ENCODE results near the gene RAF1. TPM values are rescaled to one million over a fixed set of nuclear protein-coding genes. Genes with fewer than 3 reads are reported as not detected.

The RAF1 gene
- total and polyA plus RNA-seq, 4 experiments from 2014 or later: 54.1 to 120 (median 95.1) TPM

DNA sequence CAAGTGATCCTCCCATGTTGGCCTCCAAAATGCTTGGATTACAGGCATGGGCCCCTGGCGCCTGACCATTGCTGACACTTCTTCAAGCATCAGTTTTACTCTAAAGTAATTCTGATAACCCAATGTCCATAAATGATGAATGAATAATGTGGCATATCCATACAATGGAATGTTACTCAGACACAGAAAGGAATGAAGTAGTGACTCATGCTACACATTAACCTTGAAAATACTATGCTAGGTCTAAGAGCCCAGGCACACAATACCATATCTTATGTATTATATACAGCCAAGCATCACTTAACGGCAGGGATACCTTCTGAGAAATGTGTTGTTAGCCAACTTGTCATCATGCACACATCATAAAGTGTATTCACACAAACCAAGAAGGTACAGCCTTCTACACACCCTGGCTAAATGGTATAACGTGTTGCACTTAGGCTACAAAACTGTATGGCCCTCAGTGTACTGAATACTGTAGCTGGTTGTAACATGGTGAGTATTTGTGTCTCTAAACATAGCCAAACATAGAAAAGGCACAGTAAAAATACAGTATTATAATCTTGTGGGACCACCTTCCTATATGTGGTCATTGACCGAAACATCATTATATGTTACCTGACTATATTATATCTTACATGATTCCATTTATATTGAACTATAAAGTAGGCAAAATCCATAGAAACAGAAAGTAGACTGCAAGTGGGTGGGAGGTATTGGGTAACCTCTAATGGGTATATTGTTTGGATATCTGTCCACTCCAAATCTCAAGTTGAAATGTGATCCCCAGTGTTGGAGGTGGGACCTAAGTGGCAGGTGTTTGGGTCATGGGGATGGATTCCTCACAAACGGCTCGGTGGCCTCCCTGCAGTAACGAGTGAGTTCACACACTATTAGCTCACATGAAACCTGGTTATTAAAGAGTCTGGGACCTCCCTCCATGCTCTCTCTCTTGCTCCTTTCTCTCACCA is 75.6 kb downstream of the RAF1 start:
- no peaks in the 10 kb centered on the region for H3K9me3 ChIP-seq (ENCODE audit: control insufficient read depth in 1 of 2, low read length in 2 of 2)
- no peaks in the 10 kb centered on the region for H3K27me3 ChIP-seq (ENCODE audit: insufficient read depth, low read length)
- ChIA-PET POLR2A (ENCODE audit: partially characterized antibody) (no interaction called here), CTCF (ENCODE audit: partially characterized antibody) (no interaction called here)
- no peaks in the 10 kb centered on the region for H3K27me3 Mint-ChIP-seq
- H3K36me3 Mint-ChIP-seq: peaks cover 46 to 82% of the 10 kb centered on the region in 2 donors
- no peaks in the 10 kb centered on the region for H3K9me3 Mint-ChIP-seq
- no peak overlapping the region for H3K27ac ChIP-seq (ENCODE audit: low read depth, low read length)
- H3K4me3 Mint-ChIP-seq: no peak overlapping the region
- H3K4me1 ChIP-seq (ENCODE audit: insufficient read depth, low read length): no peaks in the 10 kb centered on the region
- H3K36me3 ChIP-seq (ENCODE audit: insufficient read depth, low read length): peaks cover 63% of the 10 kb centered on the region
- no peaks in the 10 kb centered on the region for H3K4me1 Mint-ChIP-seq
- DNase-seq: no peak
- peak overlapping the region in 2 of 7 donors; percentile 24 to 41 for H3K27ac Mint-ChIP-seq
- no peak overlapping the region for H3K4me3 ChIP-seq (ENCODE audit: low read length in 2 of 2)
- intact Hi-C loops (cut with micrococcal nuclease): no loop called here

DNA sequence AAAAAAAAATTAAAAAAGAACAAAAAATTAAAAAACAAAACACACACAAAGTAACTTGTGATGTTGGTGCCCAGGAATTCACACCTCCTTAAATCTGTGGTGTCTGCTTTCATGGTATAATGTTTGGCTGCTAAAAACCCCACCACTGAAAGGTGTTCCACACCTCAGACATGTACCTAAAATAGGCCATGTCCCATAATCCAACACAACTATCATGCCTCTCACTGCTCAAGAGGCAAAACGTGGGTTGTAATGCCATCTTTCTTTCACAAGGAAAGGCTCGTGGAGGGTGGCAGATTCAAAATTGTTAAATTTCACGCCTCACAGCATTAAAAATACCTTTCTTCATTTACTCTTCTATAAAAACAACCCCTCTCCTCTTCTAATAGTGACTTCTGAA is 77.5 kb downstream of the RAF1 start:
- Histone ChIP-seq H3K27ac (ENCODE audit: low read depth, low read length) (no peak overlapping the region), H3K36me3 (ENCODE audit: insufficient read depth, low read length) (peaks cover 69% of the 10 kb centered on the region), H3K4me3 (ENCODE audit: low read length in 2 of 2) (no peak overlapping the region), H3K27me3 (ENCODE audit: insufficient read depth, low read length) (no peaks in the 10 kb centered on the region), H3K4me1 (ENCODE audit: insufficient read depth, low read length) (no peaks in the 10 kb centered on the region), H3K9me3 (ENCODE audit: control insufficient read depth in 1 of 2, low read length in 2 of 2) (no peaks in the 10 kb centered on the region)
- no peak for DNase-seq
- H3K27me3 Mint-ChIP-seq: no peaks in the 10 kb centered on the region
- H3K36me3 Mint-ChIP-seq: peaks cover 45 to 85% of the 10 kb centered on the region in 2 donors
- ChIA-PET POLR2A (ENCODE audit: partially characterized antibody) (no interaction called here), CTCF (ENCODE audit: partially characterized antibody) (no interaction called here)
- intact Hi-C loops (cut with micrococcal nuclease): no loop called here
- no peak overlapping the region for H3K27ac Mint-ChIP-seq
- no peaks in the 10 kb centered on the region for H3K4me1 Mint-ChIP-seq
- no peaks in the 10 kb centered on the region for H3K9me3 Mint-ChIP-seq
- H3K4me3 Mint-ChIP-seq: no peak overlapping the region

DNA sequence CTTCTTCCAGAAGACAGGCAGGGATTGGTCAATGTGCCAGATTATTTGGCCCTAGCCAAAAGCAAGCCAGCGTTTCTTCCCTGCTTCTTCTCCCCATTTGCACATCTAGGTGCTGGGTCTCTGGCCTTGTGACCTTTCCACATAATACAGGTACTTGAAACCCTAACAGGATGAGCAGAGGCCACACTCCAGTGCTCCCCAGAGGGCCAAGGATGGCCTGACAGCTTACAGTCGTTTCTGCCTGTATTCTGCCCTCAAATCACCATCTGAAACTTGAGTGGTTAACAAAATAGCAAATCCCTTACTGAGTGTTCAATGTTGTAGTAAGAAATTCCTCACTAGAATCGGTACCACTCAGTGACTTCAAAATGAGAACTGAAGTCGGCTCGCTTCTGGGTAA is 77.9 kb downstream of the RAF1 start:
- ChIA-PET CTCF (ENCODE audit: partially characterized antibody) (no interaction called here), POLR2A (ENCODE audit: partially characterized antibody) (no interaction called here)
- intact Hi-C loops (cut with micrococcal nuclease): no loop called here
- H3K36me3 ChIP-seq (ENCODE audit: insufficient read depth, low read length): peaks cover 66% of the 10 kb centered on the region
- no peaks in the 10 kb centered on the region for H3K4me1 ChIP-seq (ENCODE audit: insufficient read depth, low read length)
- Mint-ChIP-seq H3K9me3 (no peaks in the 10 kb centered on the region), H3K4me3 (no peak overlapping the region), H3K36me3 (peaks cover 42 to 84% of the 10 kb centered on the region in 2 donors), H3K4me1 (no peaks in the 10 kb centered on the region), H3K27ac (no peak overlapping the region), H3K27me3 (no peaks in the 10 kb centered on the region)
- H3K9me3 ChIP-seq (ENCODE audit: control insufficient read depth in 1 of 2, low read length in 2 of 2): no peaks in the 10 kb centered on the region
- DNase-seq: no peak
- H3K27ac ChIP-seq (ENCODE audit: low read depth, low read length): no peak overlapping the region
- H3K27me3 ChIP-seq (ENCODE audit: insufficient read depth, low read length): no peaks in the 10 kb centered on the region
- no peak overlapping the region for H3K4me3 ChIP-seq (ENCODE audit: low read length in 2 of 2)

DNA sequence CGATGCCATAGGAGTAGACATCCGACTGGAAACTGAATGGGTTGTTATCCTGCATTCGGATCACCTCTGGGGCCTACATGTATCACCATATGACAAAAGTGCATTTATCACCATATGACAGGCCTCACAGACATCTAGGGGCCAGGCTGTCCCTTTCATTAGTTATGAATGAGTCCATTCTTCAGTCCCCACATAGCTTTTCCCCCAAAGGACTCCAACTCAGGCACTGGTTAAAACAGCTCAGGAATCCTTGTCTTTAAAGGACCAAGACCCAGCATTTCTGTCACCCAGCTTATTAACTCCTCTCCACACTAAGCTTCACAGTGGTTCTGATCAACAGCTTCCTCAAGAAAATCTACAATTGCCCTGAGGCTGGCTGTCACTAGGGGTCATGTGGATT is 78.7 kb downstream of the RAF1 start:
- H3K36me3 ChIP-seq (ENCODE audit: insufficient read depth, low read length): peaks cover 59% of the 10 kb centered on the region
- CTCF ChIA-PET (ENCODE audit: partially characterized antibody): interaction anchor here (0.9 kb wide), 1 partner anchor 135 kb away, joined by 5 read pairs; no protein-coding TSS in a partner anchor
- DNase-seq: no peak

DNA sequence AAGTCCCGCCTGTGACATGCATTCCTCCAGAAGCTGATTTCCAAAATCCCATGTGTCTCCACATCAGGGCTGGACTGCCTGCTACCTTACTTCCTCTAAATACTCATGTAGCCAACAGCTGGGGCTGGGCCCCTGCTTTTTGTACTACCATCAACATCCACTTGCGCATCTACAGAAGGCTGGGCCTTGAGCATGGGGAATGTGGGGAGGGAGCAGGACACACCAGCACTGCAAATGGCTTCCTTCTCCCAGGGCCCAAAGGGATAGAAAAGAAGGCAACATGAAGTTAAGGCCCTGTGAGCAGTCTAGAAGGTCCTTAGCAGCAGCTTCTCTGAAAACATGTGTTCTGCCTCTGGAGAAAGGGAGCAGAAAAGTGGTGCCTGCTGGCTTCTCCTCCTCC is 79.8 kb downstream of the RAF1 start:
- Mint-ChIP-seq H3K4me1 (no peaks in the 10 kb centered on the region), H3K36me3 (peaks cover 46 to 88% of the 10 kb centered on the region in 2 donors), H3K9me3 (no peaks in the 10 kb centered on the region), H3K4me3 (no peak overlapping the region), H3K27ac (peak overlapping the region in 3 of 7 donors; percentile 10 to 50 (median 37)), H3K27me3 (no peaks in the 10 kb centered on the region)
- ChIA-PET CTCF (ENCODE audit: partially characterized antibody) (no interaction called here), POLR2A (ENCODE audit: partially characterized antibody) (no interaction called here)
- intact Hi-C loops (cut with micrococcal nuclease): no loop called here
- no peaks in the 10 kb centered on the region for H3K4me1 ChIP-seq (ENCODE audit: insufficient read depth, low read length)
- H3K4me3 ChIP-seq (ENCODE audit: low read length in 2 of 2): no peak overlapping the region
- H3K36me3 ChIP-seq (ENCODE audit: insufficient read depth, low read length): peaks cover 63% of the 10 kb centered on the region
- DNase-seq: no peak
- no peak overlapping the region for H3K27ac ChIP-seq (ENCODE audit: low read depth, low read length)
- no peaks in the 10 kb centered on the region for H3K9me3 ChIP-seq (ENCODE audit: control insufficient read depth in 1 of 2, low read length in 2 of 2)
- H3K27me3 ChIP-seq (ENCODE audit: insufficient read depth, low read length): no peaks in the 10 kb centered on the region

More for the DNA sequence above, 78.7 kb downstream of the RAF1 start:
- Mint-ChIP-seq H3K4me1 (no peaks in the 10 kb centered on the region), H3K27me3 (no peaks in the 10 kb centered on the region), H3K27ac (peak overlapping the region in 2 of 7 donors; percentile 8 to 32), H3K4me3 (no peak overlapping the region), H3K9me3 (no peaks in the 10 kb centered on the region), H3K36me3 (peaks cover 41 to 82% of the 10 kb centered on the region in 2 donors)
- H3K27ac ChIP-seq (ENCODE audit: low read depth, low read length): no peak overlapping the region
- no peaks in the 10 kb centered on the region for H3K9me3 ChIP-seq (ENCODE audit: control insufficient read depth in 1 of 2, low read length in 2 of 2)
- intact Hi-C loops (cut with micrococcal nuclease): no loop called here
- H3K4me3 ChIP-seq (ENCODE audit: low read length in 2 of 2): no peak overlapping the region
- H3K4me1 ChIP-seq (ENCODE audit: insufficient read depth, low read length): no peaks in the 10 kb centered on the region
- POLR2A ChIA-PET (ENCODE audit: partially characterized antibody): no interaction called here
- H3K27me3 ChIP-seq (ENCODE audit: insufficient read depth, low read length): no peaks in the 10 kb centered on the region

DNA sequence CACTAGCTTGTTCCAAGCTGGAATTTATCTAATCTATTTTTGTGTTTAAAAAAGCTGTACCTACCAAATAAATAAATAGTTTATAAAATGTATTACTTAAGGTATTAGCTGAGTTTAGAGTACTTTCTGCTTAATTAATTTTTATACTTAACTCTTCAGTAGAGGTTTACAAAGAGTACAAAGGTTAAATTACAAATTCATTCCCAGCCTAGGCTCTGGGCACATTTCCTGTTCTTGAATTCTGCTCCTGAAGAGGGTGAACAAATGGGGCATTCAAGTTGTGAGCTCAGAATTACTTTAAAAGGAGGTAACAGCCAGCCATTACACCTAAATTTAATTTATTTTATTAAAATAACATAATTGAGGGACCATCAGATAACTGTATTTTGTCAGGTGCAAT is 80.6 kb downstream of the RAF1 start:
- Histone ChIP-seq H3K4me3 (ENCODE audit: low read length in 2 of 2) (no peak overlapping the region), H3K27me3 (ENCODE audit: insufficient read depth, low read length) (no peaks in the 10 kb centered on the region), H3K27ac (ENCODE audit: low read depth, low read length) (no peak overlapping the region), H3K4me1 (ENCODE audit: insufficient read depth, low read length) (no peaks in the 10 kb centered on the region), H3K9me3 (ENCODE audit: control insufficient read depth in 1 of 2, low read length in 2 of 2) (no peaks in the 10 kb centered on the region), H3K36me3 (ENCODE audit: insufficient read depth, low read length) (peaks cover 55% of the 10 kb centered on the region)
- Mint-ChIP-seq H3K4me3 (no peak overlapping the region), H3K36me3 (peaks cover 48 to 86% of the 10 kb centered on the region in 2 donors), H3K27me3 (no peaks in the 10 kb centered on the region), H3K9me3 (no peaks in the 10 kb centered on the region), H3K4me1 (peaks cover 0 to 2% (median 0%) of the 10 kb centered on the region in 4 donors), H3K27ac (no peak overlapping the region)
- ChIA-PET POLR2A (ENCODE audit: partially characterized antibody) (interaction anchor here (1.4 kb wide), 1 partner anchor 81 kb away, joined by 6 read pairs; the partner anchor contains the start of gene RAF1), CTCF (ENCODE audit: partially characterized antibody) (interaction anchor here (0.8 kb wide), 1 partner anchor 42 kb away, joined by 3 read pairs; no protein-coding TSS in a partner anchor)
- no peak for DNase-seq
- intact Hi-C loops (cut with micrococcal nuclease): no loop called here

DNA sequence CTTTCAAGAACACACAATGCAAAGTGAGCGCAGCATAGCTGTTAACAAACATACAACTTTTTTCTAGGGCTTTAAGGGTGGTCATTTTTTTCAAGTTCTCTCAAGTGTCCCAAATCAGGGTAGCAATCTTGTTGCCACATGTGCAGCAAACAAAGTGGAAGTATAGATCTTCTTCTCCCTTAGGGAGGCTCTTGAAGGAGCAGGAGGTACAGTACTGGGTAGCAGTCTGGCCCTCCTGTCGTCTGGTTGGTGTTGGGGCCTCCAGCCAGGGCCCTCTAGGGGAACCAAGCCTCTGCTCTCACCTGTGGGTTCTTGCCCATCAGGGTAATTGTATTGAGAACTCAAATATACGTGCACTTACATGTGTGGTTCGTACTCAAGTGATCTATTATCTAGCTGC is 81.2 kb downstream of the RAF1 start:
- Histone ChIP-seq H3K9me3 (ENCODE audit: control insufficient read depth in 1 of 2, low read length in 2 of 2) (no peaks in the 10 kb centered on the region), H3K36me3 (ENCODE audit: insufficient read depth, low read length) (peaks cover 56% of the 10 kb centered on the region), H3K4me1 (ENCODE audit: insufficient read depth, low read length) (no peaks in the 10 kb centered on the region), H3K27ac (ENCODE audit: low read depth, low read length) (no peak overlapping the region), H3K27me3 (ENCODE audit: insufficient read depth, low read length) (no peaks in the 10 kb centered on the region), H3K4me3 (ENCODE audit: low read length in 2 of 2) (no peak overlapping the region)
- H3K27me3 Mint-ChIP-seq: no peaks in the 10 kb centered on the region
- ChIA-PET POLR2A (ENCODE audit: partially characterized antibody) (interaction anchor here (1.4 kb wide), 1 partner anchor 81 kb away, joined by 6 read pairs; the partner anchor contains the start of gene RAF1), CTCF (ENCODE audit: partially characterized antibody) (no interaction called here)
- no peaks in the 10 kb centered on the region for H3K9me3 Mint-ChIP-seq
- H3K4me1 Mint-ChIP-seq: peaks cover 0 to 2% (median 0%) of the 10 kb centered on the region in 4 donors
- no peak for DNase-seq
- intact Hi-C loops (cut with micrococcal nuclease): no loop called here
- H3K36me3 Mint-ChIP-seq: peaks cover 51 to 85% of the 10 kb centered on the region in 2 donors
- no peak overlapping the region for H3K4me3 Mint-ChIP-seq
- H3K27ac Mint-ChIP-seq: peak overlapping the region in 1 of 7 donors; percentile 51

Measured in CD4-positive, alpha-beta memory T cell (primary cell).